GM19240 (cell line): ENCODE measurements around the gene MLXIPL.
"Not testable (repeated sequence)": the region's sequence is repeated elsewhere in the genome, so short reads cannot be mapped to it uniquely, and the experiment has no call there.

Experiments used
- DNase-seq: peaks from one replicate; pipeline ENCODE4 v3.0.0; 2011; ENCODE audit warnings: low spot score; ENCODE audit not compliant: insufficient read length

Gene MLXIPL

DNA sequence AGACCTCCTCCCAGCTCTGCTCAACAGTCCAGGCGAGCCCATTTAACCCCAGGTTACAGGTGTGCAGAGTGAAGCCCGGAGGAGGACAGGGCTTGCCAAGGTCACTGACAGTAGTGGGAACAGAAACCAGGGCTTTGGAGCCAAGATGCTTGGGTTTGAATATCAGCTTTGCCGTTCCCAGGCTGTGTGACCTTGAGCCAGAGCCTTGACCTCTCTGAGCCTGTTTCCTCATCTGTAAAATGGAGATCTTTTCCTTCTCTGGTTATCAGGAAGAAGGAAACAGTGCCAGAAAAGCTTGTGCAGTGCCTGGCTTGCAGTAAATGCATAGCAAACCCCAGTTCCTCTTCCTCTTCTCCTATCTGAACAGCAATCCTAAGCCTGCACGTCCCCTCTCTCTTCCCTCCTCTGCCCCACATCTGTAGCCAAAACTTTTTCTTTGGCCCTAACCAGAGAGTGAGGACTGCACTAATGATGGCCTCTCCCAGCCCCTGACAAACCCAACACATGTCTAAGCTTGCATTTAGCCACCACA lies 21.4 kb upstream of the MLXIPL start:
- no peak for DNase-seq

GRCh38 chr7:73644688-73645286 lies 20.5 kb upstream of the MLXIPL start:
- no peak for DNase-seq

DNA sequence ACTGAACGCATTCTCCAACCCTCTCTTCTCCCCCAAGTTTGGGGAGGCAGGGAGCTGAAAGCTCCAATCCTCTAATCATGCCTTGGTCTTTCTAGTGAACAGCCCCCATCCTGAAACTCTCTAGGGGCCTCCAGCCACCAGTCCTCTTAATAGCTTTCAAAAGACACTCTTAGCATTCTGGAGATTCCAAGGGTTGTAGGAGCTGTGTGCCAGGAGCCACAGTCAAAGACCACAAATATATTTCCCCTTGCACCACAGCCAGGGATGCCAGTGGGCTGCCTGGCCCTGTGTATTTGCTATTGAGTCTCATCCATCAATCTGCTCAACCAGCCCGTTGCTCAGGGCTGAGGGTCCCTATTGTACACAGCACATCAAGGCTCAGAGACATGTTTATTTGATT lies 18.5 kb upstream of the MLXIPL start:
- DNase-seq: no peak

- no peak for DNase-seq
Observed at GRCh38 chr7:73638911-73639310, 14.6 kb upstream of the MLXIPL start.

DNA sequence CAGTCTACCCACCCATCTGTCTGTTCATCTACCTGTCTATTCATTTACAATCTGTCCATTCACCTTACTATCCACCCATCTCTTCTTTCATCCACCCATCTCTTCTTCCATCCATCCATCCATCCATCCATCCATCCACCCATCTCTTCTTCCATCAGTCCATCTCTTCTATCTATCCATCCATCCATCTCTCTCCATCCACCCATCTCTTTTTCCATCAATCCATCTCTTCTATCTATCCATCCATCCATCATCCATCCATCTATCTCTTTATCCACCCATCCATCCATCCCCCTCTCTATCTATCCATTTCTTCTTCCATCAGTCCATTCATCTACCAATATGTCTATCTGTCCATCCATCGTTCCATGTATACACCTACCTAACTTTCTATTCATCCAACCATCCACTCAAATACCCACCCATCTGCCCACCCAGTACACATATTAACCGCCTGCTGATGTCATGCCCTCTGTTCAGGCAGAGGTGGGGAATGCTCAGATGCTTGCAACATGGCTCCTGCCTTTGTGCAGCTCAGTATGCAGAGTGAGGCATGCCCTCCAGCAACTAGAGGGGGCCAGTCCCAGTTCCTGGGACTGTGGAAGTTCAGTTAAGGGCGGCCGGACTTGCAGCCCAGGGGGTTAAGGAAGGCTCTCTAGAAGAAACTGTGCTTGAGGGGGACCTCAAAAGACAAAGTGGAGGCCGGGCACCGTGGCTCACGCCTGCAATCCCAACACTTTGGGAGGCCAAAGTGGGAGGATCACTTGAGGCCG lies 11.3 kb upstream of the MLXIPL start:
- no peak for DNase-seq

DNA sequence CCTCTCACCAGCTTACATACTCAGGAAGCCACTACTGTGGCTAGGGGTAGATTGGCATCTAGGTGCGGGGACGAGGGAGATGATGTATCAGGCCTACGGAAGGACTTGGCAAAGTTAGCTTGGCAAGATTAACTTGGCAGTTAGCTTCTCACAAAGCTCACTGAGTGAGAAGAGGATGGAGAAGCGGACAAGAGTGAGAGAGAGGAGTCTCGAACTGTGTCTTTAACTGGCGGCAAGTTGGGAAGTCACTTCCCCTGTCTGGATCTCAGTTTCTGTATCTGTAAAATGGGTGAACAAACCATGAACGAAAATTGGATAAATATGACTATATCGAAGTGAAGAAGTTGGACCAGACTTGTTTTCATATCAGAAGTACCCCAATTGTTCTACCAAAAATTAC lies 9.5 kb upstream of the MLXIPL start:
- no peak for DNase-seq

DNA sequence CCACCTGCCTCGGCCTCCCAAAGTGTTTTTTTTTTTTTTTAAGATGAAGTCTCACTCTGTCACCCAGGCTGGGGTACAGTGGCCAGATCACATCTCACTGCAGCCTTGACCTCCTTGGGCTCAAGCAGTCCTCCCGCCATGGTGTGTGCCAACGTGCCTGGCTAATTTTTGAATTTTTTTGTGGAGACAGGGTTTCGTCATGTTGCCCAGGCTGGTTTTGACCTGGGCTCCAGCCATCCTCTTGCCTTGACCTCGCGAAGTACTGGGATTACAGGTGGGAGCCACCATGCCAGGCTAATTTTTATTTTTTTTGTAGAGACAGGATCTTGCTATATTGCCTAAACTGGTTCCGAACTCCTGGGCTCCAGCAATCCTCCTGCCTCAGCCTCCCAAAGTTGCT lies 9.0 kb upstream of the MLXIPL start:
- no peak for DNase-seq

DNA sequence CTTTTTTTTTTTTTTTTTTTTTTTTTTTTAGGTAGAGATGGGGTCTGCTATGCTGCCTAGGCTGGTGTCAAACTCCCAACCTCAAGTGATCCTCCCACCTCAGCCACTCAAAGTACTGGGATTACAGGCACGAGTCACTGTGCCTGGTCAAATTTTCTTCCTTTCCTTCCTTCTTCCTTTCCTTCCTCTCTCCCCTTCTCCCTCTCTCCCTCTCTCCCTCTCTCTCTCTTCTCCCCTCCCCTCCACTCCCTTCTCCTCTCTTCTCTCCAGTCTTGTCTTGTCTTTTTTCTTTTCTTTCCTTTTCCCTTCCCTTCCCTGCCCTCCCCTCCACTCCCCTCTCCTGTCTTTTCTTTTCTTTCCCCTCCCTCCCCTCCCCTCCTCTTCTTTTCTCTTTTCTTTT lies 7.2 kb upstream of the MLXIPL start:
- no peak for DNase-seq

DNA sequence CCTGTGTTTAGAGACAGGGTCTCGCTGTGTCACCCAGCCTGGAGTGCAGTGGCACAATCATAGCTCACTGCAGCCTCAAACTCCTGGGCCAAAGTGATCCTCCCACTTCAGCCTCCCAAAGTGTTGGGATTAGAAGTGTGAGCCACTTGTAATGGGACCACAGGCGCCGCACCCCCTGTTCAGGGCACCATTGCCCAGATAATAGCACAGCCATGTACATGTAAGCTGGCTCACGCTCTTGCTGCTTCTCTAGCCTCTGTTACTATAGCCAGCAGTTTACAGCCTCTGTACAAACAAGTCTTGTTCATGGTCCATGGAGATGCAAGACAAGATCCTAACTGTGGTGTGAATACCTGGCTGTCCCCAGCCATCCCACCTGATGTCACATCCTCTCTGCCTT lies 4.2 kb upstream of the MLXIPL start:
- no peak for DNase-seq

- DNase-seq: no peak
Observed at GRCh38 chr7:73626814-73627213, 2.5 kb upstream of the MLXIPL start.

GRCh38 chr7:73625276-73625675 lies 954 bp upstream of the MLXIPL start:
- no peak for DNase-seq

- DNase-seq: no peak
Observed at GRCh38 chr7:73624669-73625001, 313 bp upstream of the MLXIPL start.

GRCh38 chr7:73622909-73623797 lies 1.2 kb downstream of the MLXIPL start:
- no peak for DNase-seq

DNA sequence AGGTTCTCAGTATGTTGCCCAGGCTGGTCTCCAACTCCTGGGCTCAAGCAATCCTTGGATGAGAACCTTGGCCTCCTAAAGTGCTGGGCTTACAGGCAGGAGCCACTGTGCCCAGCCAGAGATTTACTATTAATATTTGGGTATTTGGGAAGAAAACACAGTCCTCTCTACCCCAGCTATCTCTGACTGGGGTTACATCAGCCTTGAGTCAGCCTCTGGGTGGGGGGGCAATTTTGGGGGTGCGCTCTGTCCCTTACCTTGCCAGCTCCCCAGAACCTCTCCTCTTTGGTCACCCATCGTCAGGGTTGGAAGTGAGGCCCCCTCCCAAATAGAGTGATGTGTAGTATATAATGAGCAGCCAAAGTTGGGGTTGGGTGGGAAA lies 1.8 kb downstream of the MLXIPL start:
- no peak for DNase-seq

DNA sequence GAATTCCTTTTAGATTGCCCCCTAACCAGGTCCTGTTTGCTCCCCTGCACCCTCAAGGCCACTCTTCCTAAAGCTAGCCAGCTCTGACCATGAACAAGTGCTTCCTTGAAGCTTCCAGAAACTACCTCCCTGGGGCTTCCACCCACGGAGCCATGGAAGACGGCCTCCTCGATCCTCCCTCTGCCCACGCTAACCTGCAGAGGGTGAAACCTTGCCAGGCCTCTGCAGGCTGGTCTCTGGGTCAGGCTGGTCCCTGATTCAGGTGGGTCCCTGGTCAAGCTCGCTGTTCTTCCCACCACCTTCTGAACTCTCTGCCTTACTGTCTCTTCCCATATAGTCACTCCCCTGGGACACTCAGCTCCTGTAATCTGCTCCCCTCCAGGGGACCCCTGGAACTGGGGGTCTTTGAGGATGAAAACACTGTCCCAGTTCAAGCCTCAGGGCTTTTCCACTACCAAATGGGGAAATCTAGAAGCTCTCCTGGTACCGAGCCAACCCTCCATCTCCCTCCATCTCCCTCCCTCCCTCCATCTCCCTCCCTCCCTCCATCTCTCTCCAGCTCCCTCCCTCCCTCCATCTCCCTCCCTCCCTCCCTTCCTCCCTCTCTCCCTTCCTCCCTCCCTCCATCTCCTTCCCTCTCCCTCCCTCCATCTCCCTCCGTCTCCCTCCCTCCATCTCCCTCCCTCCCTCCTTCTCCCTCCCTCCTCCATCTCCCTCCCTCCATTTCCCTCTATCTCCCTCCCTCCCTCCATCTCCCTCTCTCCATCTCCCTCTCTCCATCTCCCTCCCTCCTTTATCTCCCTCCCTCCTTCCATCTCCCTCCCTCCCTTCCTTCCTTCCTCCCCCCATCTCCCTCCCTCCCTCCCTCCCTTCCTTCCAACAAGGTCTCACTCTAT lies 2.9 kb downstream of the MLXIPL start:
- no peak for DNase-seq

- DNase-seq: not testable (repeated sequence)
Observed at GRCh38 chr7:73619394-73619793, 4.9 kb downstream of the MLXIPL start.

DNA sequence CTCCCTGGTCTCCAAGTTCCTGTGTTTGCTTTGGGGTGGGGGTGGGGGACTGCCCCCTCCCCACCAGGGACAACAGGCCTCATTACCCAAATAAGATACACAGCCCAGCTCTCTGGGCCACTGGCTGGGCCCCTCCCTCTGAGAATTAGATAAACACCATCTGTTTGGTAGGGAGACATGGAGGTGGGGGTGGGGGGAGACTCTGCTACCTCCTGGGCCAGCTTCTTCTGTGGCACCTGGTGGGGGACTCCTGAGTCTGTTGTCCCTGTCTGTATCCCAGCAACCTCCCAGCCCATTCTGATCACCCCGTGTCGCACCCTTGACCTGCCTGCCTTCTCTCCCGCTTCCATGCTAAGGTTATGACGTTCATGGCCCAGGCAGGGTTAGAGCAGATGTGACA lies 5.8 kb downstream of the MLXIPL start:
- DNase-seq: no peak

DNA sequence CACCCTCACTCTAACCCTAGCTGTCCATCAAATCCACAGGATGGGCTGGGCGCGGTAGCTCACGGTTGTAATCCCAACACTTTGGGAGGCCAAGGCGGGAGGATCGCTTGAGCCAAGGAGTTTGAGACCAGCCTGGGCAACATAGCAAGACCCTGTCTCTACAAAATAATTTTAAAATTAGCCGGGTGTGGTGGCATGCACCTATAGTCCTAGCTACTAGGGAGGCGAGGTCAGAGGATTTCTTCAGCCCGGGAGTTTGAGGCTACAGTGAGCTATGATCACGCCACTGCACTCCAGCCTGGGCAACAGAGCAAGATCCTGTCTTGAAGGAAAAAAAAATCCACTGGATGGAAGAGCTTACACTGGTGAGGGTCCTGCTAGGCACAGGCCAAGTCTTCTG lies 6.8 kb downstream of the MLXIPL start:
- DNase-seq: not testable (repeated sequence)

DNA sequence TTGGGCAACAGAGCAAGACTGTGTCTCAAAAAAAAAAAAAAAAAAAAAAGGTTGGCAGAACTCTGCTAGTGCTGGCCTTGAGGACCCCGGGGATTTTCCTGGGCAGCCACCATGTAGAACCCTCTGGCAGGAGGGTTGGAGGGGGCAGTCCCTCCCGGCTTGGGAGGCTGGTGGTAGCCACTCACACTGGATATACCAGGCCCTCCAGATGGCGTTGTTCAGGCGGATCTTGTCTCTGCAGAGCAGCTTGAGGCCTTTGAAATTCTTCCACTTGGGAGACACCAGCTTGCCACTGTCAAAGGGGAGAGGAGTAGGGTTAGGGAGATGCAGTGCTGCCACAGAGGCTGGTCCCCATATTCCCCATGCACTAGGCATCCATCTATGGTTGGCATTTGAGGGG lies 8.4 kb downstream of the MLXIPL start:
- DNase-seq: no peak

DNA sequence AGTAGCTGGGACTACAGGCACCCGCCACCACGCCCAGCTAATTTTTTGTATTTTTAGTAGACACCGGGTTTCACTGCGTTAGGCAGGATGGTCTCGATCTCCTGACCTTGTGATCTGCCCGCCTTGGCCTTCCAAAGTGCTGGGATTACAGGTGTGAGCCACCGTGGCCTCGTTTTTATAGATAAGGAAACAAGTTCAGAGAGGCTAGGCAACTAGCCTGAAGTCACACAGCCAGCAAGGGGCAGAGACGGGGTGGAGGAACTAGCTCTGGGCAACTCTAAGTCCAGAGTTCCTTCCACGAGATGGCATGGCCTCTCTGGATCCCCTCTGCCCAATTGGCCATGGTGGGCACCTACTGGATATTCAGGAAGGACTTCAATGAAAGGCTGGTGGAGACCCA lies 9.4 kb downstream of the MLXIPL start:
- DNase-seq: not testable (repeated sequence)
